ENCODE results near the gene TMED1.
"Not testable (repeated sequence)": the region's sequence is repeated elsewhere in the genome, so short reads cannot be mapped to it uniquely, and the experiment has no call there.

TMED1 gene

GRCh38 chr19:10835754-10836478 is at the start of gene TMED1:
Gene TMED1 (minus strand): TSS chr19:10836212. CDS start chr19:10836191, 21 bp downstream.
- peak; percentile 100 for DNase-seq

GRCh38 chr19:10885201-10886169 is 49.5 kb upstream of the TMED1 start:
- no peak for DNase-seq

- no peak for DNase-seq
Observed at GRCh38 chr19:10884274-10884673, 48.3 kb upstream of the TMED1 start.

- no peak for DNase-seq
Observed at GRCh38 chr19:10882108-10882457, 46.1 kb upstream of the TMED1 start.

GRCh38 chr19:10881403-10882107 is 45.5 kb upstream of the TMED1 start:
- DNase-seq, result no peak

GRCh38 chr19:10878253-10878652 is 42.2 kb upstream of the TMED1 start:
- DNase-seq, result no peak

GRCh38 chr19:10877608-10878007 is 41.6 kb upstream of the TMED1 start:
- DNase-seq, result not testable (repeated sequence)

GRCh38 chr19:10876459-10877240 is 40.6 kb upstream of the TMED1 start:
- no peak for DNase-seq

GRCh38 chr19:10874024-10874423 is 38.0 kb upstream of the TMED1 start:
- DNase-seq, result no peak

GRCh38 chr19:10872546-10873107 is 36.6 kb upstream of the TMED1 start:
- DNase-seq, result no peak

- DNase-seq, result peak; percentile 51
Observed at GRCh38 chr19:10871711-10872545, 35.9 kb upstream of the TMED1 start.

GRCh38 chr19:10870955-10871603 is 35.1 kb upstream of the TMED1 start, which contains the start of gene CARM1:
Gene CARM1 (plus strand): TSS chr19:10871553. CDS start chr19:10871703, 150 bp downstream.
- DNase-seq, result peak; percentile 99

GRCh38 chr19:10870501-10870954 is 34.5 kb upstream of the TMED1 start:
- DNase-seq, result no peak

- DNase-seq, result not testable (repeated sequence)
Observed at GRCh38 chr19:10869872-10870311, 33.9 kb upstream of the TMED1 start.

- DNase-seq, result no peak
Observed at GRCh38 chr19:10868872-10869547, 33.0 kb upstream of the TMED1 start.

- DNase-seq, result no peak
Observed at GRCh38 chr19:10866495-10866894, 30.5 kb upstream of the TMED1 start.

- DNase-seq, result peak; percentile 90
Observed at GRCh38 chr19:10864538-10864899, 28.5 kb upstream of the TMED1 start.

GRCh38 chr19:10863107-10863717 is 27.2 kb upstream of the TMED1 start:
- DNase-seq, result no peak

GRCh38 chr19:10862561-10863106 is 26.6 kb upstream of the TMED1 start:
- DNase-seq, result no peak
